Measurements from ENCODE around the gene CNTNAP5.

- TF ChIP-seq CTCF (IDR thresholded peaks at IDR 0.05; ENCODE audit: low read depth, low read length) = no peak
- TF ChIP-seq POLR2A (IDR thresholded peaks at IDR 0.05; ENCODE audit: extremely low read depth, insufficient read length) = no peak
These were observed 608.7 kb downstream of the CNTNAP5 start for GRCh38 chr2:124633812-124634211.
